ENCODE data around the gene ERFL.
A peak's percentile ranks its signal among the peaks of the same experiment; 100 is the strongest.
"Not testable (repeated sequence)": the region's sequence is repeated elsewhere in the genome, so short reads cannot be mapped to it uniquely, and the experiment has no call there.

The ERFL gene

GRCh38 chr19:41944336-41944735 is 16.1 kb upstream of the ERFL start:
- no peak for DNase-seq (ENCODE audit: low read depth in 3 of 3, low spot score in 1 of 3)

GRCh38 chr19:41941410-41942202 is 13.4 kb upstream of the ERFL start:
- DNase-seq (ENCODE audit: low read depth in 3 of 3, low spot score in 1 of 3) = no peak

- no peak for DNase-seq (ENCODE audit: low read depth in 3 of 3, low spot score in 1 of 3)
These were observed 12.6 kb upstream of the ERFL start for GRCh38 chr19:41940731-41941409.

- peak in 1 of 3 donors; percentile 47 for DNase-seq (ENCODE audit: low read depth in 3 of 3, low spot score in 1 of 3)
These were observed 11.8 kb upstream of the ERFL start for GRCh38 chr19:41939861-41940730.

GRCh38 chr19:41939209-41939608 is 11.0 kb upstream of the ERFL start:
- DNase-seq (ENCODE audit: low read depth in 3 of 3, low spot score in 1 of 3) = not testable (repeated sequence)

- DNase-seq (ENCODE audit: low read depth in 3 of 3, low spot score in 1 of 3) = no peak
These were observed 9.5 kb upstream of the ERFL start for GRCh38 chr19:41937525-41938468.

- no peak for DNase-seq (ENCODE audit: low read depth in 3 of 3, low spot score in 1 of 3)
These were observed 8.7 kb upstream of the ERFL start for GRCh38 chr19:41936961-41937360.

GRCh38 chr19:41936416-41936850 is 8.2 kb upstream of the ERFL start:
- DNase-seq (ENCODE audit: low read depth in 3 of 3, low spot score in 1 of 3) = no peak

- DNase-seq (ENCODE audit: low read depth in 3 of 3, low spot score in 1 of 3) = no peak
These were observed 7.6 kb upstream of the ERFL start for GRCh38 chr19:41935760-41936415.

GRCh38 chr19:41934849-41935374 is 6.7 kb upstream of the ERFL start:
- peak in 2 of 3 donors; percentile 59 to 64 for DNase-seq (ENCODE audit: low read depth in 3 of 3, low spot score in 1 of 3)

GRCh38 chr19:41933693-41934426 is 5.6 kb upstream of the ERFL start:
- no peak for DNase-seq (ENCODE audit: low read depth in 3 of 3, low spot score in 1 of 3)

GRCh38 chr19:41932720-41933332 is 4.6 kb upstream of the ERFL start:
- no peak for DNase-seq (ENCODE audit: low read depth in 3 of 3, low spot score in 1 of 3)

GRCh38 chr19:41932259-41932719 is 4.0 kb upstream of the ERFL start:
- DNase-seq (ENCODE audit: low read depth in 3 of 3, low spot score in 1 of 3) = no peak

GRCh38 chr19:41930926-41931592 is 2.8 kb upstream of the ERFL start:
- DNase-seq (ENCODE audit: low read depth in 3 of 3, low spot score in 1 of 3) = no peak

GRCh38 chr19:41930322-41930722 is 2.1 kb upstream of the ERFL start:
- DNase-seq (ENCODE audit: low read depth in 3 of 3, low spot score in 1 of 3) = no peak

- no peak for DNase-seq (ENCODE audit: low read depth in 3 of 3, low spot score in 1 of 3)
These were observed 1.4 kb upstream of the ERFL start for GRCh38 chr19:41929536-41930071.

- no peak for DNase-seq (ENCODE audit: low read depth in 3 of 3, low spot score in 1 of 3)
These were observed 696 bp upstream of the ERFL start for GRCh38 chr19:41928754-41929535.
